ENCODE measurements around the gene NECTIN1. TPM values are rescaled to one million over a fixed set of nuclear protein-coding genes. Genes with fewer than 3 reads are reported as not detected.

Gene NECTIN1
- total RNA-seq, 1 donor from 2014 or later, result 19.5 TPM

DNA sequence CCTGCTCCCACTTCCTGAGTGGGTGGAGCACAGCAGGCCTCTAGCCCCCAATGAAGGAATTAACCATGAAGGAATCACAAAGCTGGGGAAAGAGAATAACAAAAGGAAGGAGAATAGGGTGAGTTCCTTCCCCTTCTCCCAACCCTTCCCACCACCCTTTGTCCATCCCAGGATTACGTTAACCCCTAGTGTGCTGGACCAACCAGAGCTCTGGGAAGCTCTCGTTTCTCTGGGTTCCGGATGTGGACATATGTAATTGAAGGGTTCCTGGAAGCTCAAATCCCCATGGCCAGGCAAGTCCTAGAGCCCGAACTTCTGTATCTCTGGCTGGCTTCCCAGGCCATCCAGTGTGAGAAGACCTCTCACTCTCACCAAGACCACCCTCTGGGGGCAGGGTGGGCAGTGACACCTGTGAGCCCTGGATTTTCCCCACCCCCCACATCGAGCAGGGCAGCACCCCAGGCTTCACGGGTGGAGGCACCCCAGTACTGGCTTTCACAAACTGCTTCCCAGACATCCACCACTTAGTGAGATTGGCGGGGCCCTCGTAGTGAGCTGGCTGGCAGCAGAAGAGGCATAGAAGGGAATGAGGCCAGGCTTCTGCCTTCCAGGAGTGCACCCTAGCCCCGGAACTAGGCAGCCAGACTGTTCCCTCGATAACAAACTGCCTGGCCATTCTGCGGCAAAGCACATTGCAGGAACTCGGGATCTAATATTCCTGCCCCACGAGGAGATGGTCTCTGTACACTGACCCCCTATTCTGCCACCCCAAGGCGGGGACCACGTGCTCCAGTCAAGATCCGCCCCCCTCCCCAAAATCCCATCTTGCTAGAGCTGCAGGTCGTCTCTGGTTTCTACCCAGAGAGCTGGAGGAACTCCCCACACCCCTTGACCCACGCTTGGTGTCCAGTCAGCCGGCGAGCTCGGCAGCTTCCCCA, 2.1 kb downstream of the NECTIN1 start:
- peak overlapping the region; percentile 97 for H3K4me2 ChIP-seq
- H3K27ac ChIP-seq, result peak overlapping the region; percentile 53
- H3K4me3 ChIP-seq, result peak overlapping the region; percentile 99
- no peak overlapping the region for H2AFZ ChIP-seq (replicated peaks)
- H3K79me2 ChIP-seq (ENCODE audit: low read depth), result peaks cover 70% of the 10 kb centered on the region
- Mint-ChIP-seq H3K27me3 (ENCODE audit: insufficient read depth, low read depth) (no peaks in the 10 kb centered on the region), H3K27ac (peak overlapping the region; percentile 66), H3K9me3 (no peaks in the 10 kb centered on the region), H3K36me3 (no peaks in the 10 kb centered on the region), H3K4me1 (peaks cover 67% of the 10 kb centered on the region), H3K4me3 (peak overlapping the region; percentile 100)
- peaks cover 25% of the 10 kb centered on the region for H3F3A ChIP-seq (ENCODE audit: low read depth)
- H3K4me1 ChIP-seq, result peaks cover 57% of the 10 kb centered on the region
- no peaks in the 10 kb centered on the region for H3K36me3 ChIP-seq
- no peaks in the 10 kb centered on the region for H3K27me3 ChIP-seq
- peak; percentile 84 for DNase-seq (ENCODE audit: low spot score)
- H4K20me1 ChIP-seq (ENCODE audit: low read depth), result peaks cover 59% of the 10 kb centered on the region
- TF ChIP-seq, protein P1, sequence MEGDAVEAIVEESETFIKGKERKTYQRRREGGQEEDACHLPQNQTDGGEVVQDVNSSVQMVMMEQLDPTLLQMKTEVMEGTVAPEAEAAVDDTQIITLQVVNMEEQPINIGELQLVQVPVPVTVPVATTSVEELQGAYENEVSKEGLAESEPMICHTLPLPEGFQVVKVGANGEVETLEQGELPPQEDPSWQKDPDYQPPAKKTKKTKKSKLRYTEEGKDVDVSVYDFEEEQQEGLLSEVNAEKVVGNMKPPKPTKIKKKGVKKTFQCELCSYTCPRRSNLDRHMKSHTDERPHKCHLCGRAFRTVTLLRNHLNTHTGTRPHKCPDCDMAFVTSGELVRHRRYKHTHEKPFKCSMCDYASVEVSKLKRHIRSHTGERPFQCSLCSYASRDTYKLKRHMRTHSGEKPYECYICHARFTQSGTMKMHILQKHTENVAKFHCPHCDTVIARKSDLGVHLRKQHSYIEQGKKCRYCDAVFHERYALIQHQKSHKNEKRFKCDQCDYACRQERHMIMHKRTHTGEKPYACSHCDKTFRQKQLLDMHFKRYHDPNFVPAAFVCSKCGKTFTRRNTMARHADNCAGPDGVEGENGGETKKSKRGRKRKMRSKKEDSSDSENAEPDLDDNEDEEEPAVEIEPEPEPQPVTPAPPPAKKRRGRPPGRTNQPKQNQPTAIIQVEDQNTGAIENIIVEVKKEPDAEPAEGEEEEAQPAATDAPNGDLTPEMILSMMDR (IDR thresholded peaks at IDR 0.05), result no peak
- no peak for TF ChIP-seq EZH2phosphoT487 (IDR thresholded peaks at IDR 0.05)
- TF ChIP-seq EZH2 (IDR thresholded peaks at IDR 0.05), result no peak
- H3K9ac ChIP-seq, result no peak overlapping the region
- no peaks in the 10 kb centered on the region for H3K9me3 ChIP-seq (ENCODE audit: low read depth)

DNA sequence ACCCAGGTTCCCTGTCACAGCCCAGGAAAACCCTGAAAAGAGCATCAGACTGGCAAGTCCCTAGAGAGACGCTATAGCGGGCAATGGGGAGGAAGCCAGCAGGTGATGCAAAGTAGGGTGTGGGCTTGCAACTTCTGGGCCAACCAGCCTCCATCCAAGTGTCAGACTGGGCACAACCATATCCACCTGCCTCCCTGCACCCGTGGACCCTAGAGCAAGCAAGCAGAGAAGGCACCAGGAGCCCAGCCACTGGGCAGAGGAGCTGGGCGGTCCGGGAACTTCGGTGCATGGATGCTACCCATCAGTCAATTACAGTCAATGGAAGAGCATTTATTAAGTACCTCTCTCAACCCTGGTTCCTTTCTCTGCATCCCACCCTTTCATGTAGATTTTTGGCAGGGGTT, 2.8 kb downstream of the NECTIN1 start:
- Mint-ChIP-seq H3K9me3 (no peaks in the 10 kb centered on the region), H3K27me3 (ENCODE audit: insufficient read depth, low read depth) (no peaks in the 10 kb centered on the region), H3K4me1 (peaks cover 74% of the 10 kb centered on the region), H3K36me3 (no peaks in the 10 kb centered on the region), H3K27ac (peak overlapping the region; percentile 50), H3K4me3 (peak overlapping the region; percentile 100)
- Histone ChIP-seq H3K4me3 (peak overlapping the region; percentile 99), H3K27ac (peak overlapping the region; percentile 53), H3K9me3 (ENCODE audit: low read depth) (no peaks in the 10 kb centered on the region), H4K20me1 (ENCODE audit: low read depth) (peaks cover 66% of the 10 kb centered on the region), H3K4me2 (peak overlapping the region; percentile 97), H2AFZ (replicated peaks) (no peak overlapping the region), H3K4me1 (peaks cover 64% of the 10 kb centered on the region), H3K9ac (no peak overlapping the region), H3F3A (ENCODE audit: low read depth) (peaks cover 25% of the 10 kb centered on the region), H3K79me2 (ENCODE audit: low read depth) (peaks cover 77% of the 10 kb centered on the region), H3K27me3 (no peaks in the 10 kb centered on the region), H3K36me3 (no peaks in the 10 kb centered on the region)
- TF ChIP-seq EZH2 (IDR thresholded peaks at IDR 0.05) (no peak), EZH2phosphoT487 (IDR thresholded peaks at IDR 0.05) (no peak)
- TF ChIP-seq, protein P1 (IDR thresholded peaks at IDR 0.05), result no peak
- DNase-seq (ENCODE audit: low spot score), result peak; percentile 36

DNA sequence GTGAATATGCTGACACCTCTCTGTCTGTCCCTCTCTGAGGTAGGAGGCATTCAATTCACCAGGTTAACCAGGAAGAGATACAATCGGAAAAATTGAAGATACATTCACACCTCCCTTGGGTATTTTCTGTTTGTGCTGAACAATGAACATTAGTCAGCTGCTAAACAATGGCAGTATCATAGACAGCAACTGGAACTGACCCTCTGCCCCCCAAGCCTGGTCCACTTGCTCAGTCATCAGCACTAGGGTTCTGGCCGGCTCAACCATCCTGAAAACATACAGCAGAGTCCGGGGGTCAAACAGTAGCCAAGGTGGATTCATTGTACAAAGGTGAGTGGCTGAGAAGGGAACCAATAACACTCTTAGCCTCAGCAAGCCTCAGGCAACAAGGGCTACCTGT, 4.0 kb downstream of the NECTIN1 start:
- TF ChIP-seq EZH2phosphoT487 (IDR thresholded peaks at IDR 0.05) (no peak), EZH2 (IDR thresholded peaks at IDR 0.05) (no peak)
- TF ChIP-seq, protein P1 (IDR thresholded peaks at IDR 0.05), result no peak
- Histone ChIP-seq H3F3A (ENCODE audit: low read depth) (peaks cover 15% of the 10 kb centered on the region), H3K4me3 (peak overlapping the region; percentile 99), H4K20me1 (ENCODE audit: low read depth) (peaks cover 78% of the 10 kb centered on the region), H3K4me2 (peak overlapping the region; percentile 97), H3K9ac (no peak overlapping the region), H3K4me1 (peaks cover 64% of the 10 kb centered on the region), H3K27ac (no peak overlapping the region), H2AFZ (replicated peaks) (no peak overlapping the region), H3K27me3 (no peaks in the 10 kb centered on the region), H3K79me2 (ENCODE audit: low read depth) (peaks cover 89% of the 10 kb centered on the region), H3K9me3 (ENCODE audit: low read depth) (no peaks in the 10 kb centered on the region), H3K36me3 (no peaks in the 10 kb centered on the region)
- H3K27ac Mint-ChIP-seq, result no peak overlapping the region
- no peaks in the 10 kb centered on the region for H3K9me3 Mint-ChIP-seq
- no peak for DNase-seq (ENCODE audit: low spot score)
- no peak overlapping the region for H3K4me3 Mint-ChIP-seq
- H3K27me3 Mint-ChIP-seq (ENCODE audit: insufficient read depth, low read depth), result no peaks in the 10 kb centered on the region
- H3K4me1 Mint-ChIP-seq, result peaks cover 74% of the 10 kb centered on the region
- H3K36me3 Mint-ChIP-seq, result peaks cover 3% of the 10 kb centered on the region

All from neural progenitor cell (in vitro differentiated cells).